Nephron progenitor cell (in vitro differentiated cells): ENCODE data around the gene BHMT.
"Not testable (repeated sequence)": the region's sequence is repeated elsewhere in the genome, so short reads cannot be mapped to it uniquely, and the experiment has no call there.

ENCODE experiments used
- DNase-seq: peaks from one replicate; pipeline ENCODE4 v3.0.0; 2021
- H3K27ac Mint-ChIP-seq: 2 replicates; pipeline ENCODE4 v1.8.0; 2021; ENCODE audit warnings: mild to moderate bottlenecking, moderate library complexity, mixed read lengths
- H3K27me3 Mint-ChIP-seq: 2 replicates; pipeline ENCODE4 v1.8.0; 2021; ENCODE audit warnings: mild to moderate bottlenecking, low read depth, mixed read lengths; ENCODE audit not compliant: poor library complexity
- H3K36me3 Mint-ChIP-seq: 2 replicates; pipeline ENCODE4 v1.8.0; 2021; ENCODE audit warnings: low read depth, mixed read lengths
- H3K4me1 Mint-ChIP-seq: 2 replicates; pipeline ENCODE4 v1.8.0; 2021; ENCODE audit warnings: mixed read lengths
- H3K4me3 Mint-ChIP-seq: 2 replicates; pipeline ENCODE4 v1.8.0; 2021; ENCODE audit warnings: mild to moderate bottlenecking, moderate library complexity, mixed read lengths
- H3K9me3 Mint-ChIP-seq: 2 replicates; pipeline ENCODE4 v1.8.0; 2021; ENCODE audit warnings: mild to moderate bottlenecking, moderate library complexity, mixed read lengths
- CTCF ChIP-seq: fragments of 200-600 bp; sonication (generic); IDR thresholded peaks from 2 replicates; pipeline ENCODE4 v1.5.0; 2021; ENCODE audit warnings: antibody characterized with exemption

BHMT gene

GRCh38 chr5:79143684-79144379 lies 32.2 kb downstream of the BHMT start:
- Mint-ChIP-seq H3K27ac (peak overlapping the region; percentile 4), H3K4me1 (no peaks in the 10 kb centered on the region)
- TF ChIP-seq CTCF: no peak

GRCh38 chr5:79147076-79147475 lies 35.5 kb downstream of the BHMT start:
- Mint-ChIP-seq H3K27ac (no peak overlapping the region), H3K4me3 (no peak overlapping the region), H3K9me3 (no peaks in the 10 kb centered on the region), H3K4me1 (no peaks in the 10 kb centered on the region), H3K36me3 (no peaks in the 10 kb centered on the region), H3K27me3 (peaks cover 6% of the 10 kb centered on the region)
- DNase-seq: no peak
- TF ChIP-seq CTCF: no peak

More at GRCh38 chr5:79143684-79144379, 32.2 kb downstream of the BHMT start:
- Mint-ChIP-seq H3K9me3 (peaks cover 10% of the 10 kb centered on the region), H3K27me3 (peaks cover 15% of the 10 kb centered on the region), H3K4me3 (no peak overlapping the region), H3K36me3 (no peaks in the 10 kb centered on the region)
- no peak for DNase-seq

GRCh38 chr5:79149433-79149832 lies 37.8 kb downstream of the BHMT start:
- no peak overlapping the region for H3K4me3 Mint-ChIP-seq
- TF ChIP-seq CTCF: no peak
- H3K27me3 Mint-ChIP-seq: peaks cover 3% of the 10 kb centered on the region
- DNase-seq: no peak
- no peaks in the 10 kb centered on the region for H3K9me3 Mint-ChIP-seq
- no peak overlapping the region for H3K27ac Mint-ChIP-seq
- H3K4me1 Mint-ChIP-seq: no peaks in the 10 kb centered on the region
- H3K36me3 Mint-ChIP-seq: no peaks in the 10 kb centered on the region

- no peak for TF ChIP-seq CTCF
- no peaks in the 10 kb centered on the region for H3K9me3 Mint-ChIP-seq
- H3K27me3 Mint-ChIP-seq: no peaks in the 10 kb centered on the region
- DNase-seq: no peak
- H3K36me3 Mint-ChIP-seq: no peaks in the 10 kb centered on the region
- H3K4me3 Mint-ChIP-seq: no peak overlapping the region
- no peaks in the 10 kb centered on the region for H3K4me1 Mint-ChIP-seq
- no peak overlapping the region for H3K27ac Mint-ChIP-seq
Measured at GRCh38 chr5:79151942-79152671, 40.5 kb downstream of the BHMT start.

- H3K4me1 Mint-ChIP-seq: no peaks in the 10 kb centered on the region
- peak overlapping the region; percentile 4 for H3K27ac Mint-ChIP-seq
- no peaks in the 10 kb centered on the region for H3K9me3 Mint-ChIP-seq
- H3K27me3 Mint-ChIP-seq: peaks cover 5% of the 10 kb centered on the region
- no peaks in the 10 kb centered on the region for H3K36me3 Mint-ChIP-seq
- no peak overlapping the region for H3K4me3 Mint-ChIP-seq
- TF ChIP-seq CTCF: no peak
- DNase-seq: no peak
Measured at GRCh38 chr5:79157305-79157704, 45.7 kb downstream of the BHMT start.

- not testable (repeated sequence) for H3K4me3 Mint-ChIP-seq, H3K27ac Mint-ChIP-seq, H3K36me3 Mint-ChIP-seq
Measured at GRCh38 chr5:79161647-79162046, 50.0 kb downstream of the BHMT start.

More at GRCh38 chr5:79161647-79162046, 50.0 kb downstream of the BHMT start:
- not testable (repeated sequence) for H3K4me1 Mint-ChIP-seq, H3K9me3 Mint-ChIP-seq, DNase-seq, H3K27me3 Mint-ChIP-seq
